Heart right ventricle (tissue), 16 donors: ENCODE measurements around the gene ARFGAP2. TPM values are rescaled to one million over a fixed set of nuclear protein-coding genes. Genes with fewer than 3 reads are reported as not detected.

ENCODE experiments used
- ATAC-seq, 8 donors: fragments of 200-7000 bp; cut with Tn5 transposase; one replicate each; pipeline ENCODE4 v1.9.1; 2020; ENCODE audit warnings: mild to moderate bottlenecking in 8 of 8, moderate library complexity in 8 of 8, moderate number of reproducible peaks in 1 of 8
- DNase-seq, 2 donors: peaks; one replicate each; pipeline ENCODE4 v3.0.0-alpha.2; 2020
- H3K27ac ChIP-seq, 10 donors: fragments of 200-600 bp; sonication (generic) in 2 of 10; one replicate each; pipeline versions ENCODE4 v1.5.0 to v1.8.0; 2020 to 2022; ENCODE audit warnings: mild to moderate bottlenecking in 3 of 10
- H3K27me3 ChIP-seq, 7 donors: fragments of 200-600 bp; one replicate each; pipeline ENCODE4 v1.8.0; 2021 to 2022; ENCODE audit warnings: mild to moderate bottlenecking in 2 of 7
- H3K36me3 ChIP-seq, 9 donors: fragments of 200-600 bp; sonication (generic) in 1 of 9; one replicate each; pipeline versions ENCODE4 v1.5.0 to v1.8.0; 2020 to 2022; ENCODE audit warnings: mild to moderate bottlenecking in 2 of 9
- H3K4me1 ChIP-seq, 9 donors: fragments of 200-600 bp; sonication (generic) in 1 of 9; one replicate each; pipeline versions ENCODE4 v1.5.0 to v1.8.0; 2020 to 2022; ENCODE audit warnings: mild to moderate bottlenecking in 4 of 9
- H3K4me3 ChIP-seq, 10 donors: fragments of 200-600 bp; sonication (generic) in 2 of 10; one replicate each; pipeline versions ENCODE4 v1.5.0 to v1.8.0; 2020 to 2022; ENCODE audit warnings: mild to moderate bottlenecking in 7 of 10, moderate library complexity in 2 of 10
- H3K9me3 ChIP-seq, 11 donors: fragments of 200-600 bp in 10 of 11; sonication (generic) in 2 of 11; one replicate each; pipeline versions ENCODE4 v1.5.0 to v1.8.0; 2013 to 2022; ENCODE audit warnings: mild to moderate bottlenecking in 2 of 11, control low read depth in 1 of 11, moderate library complexity in 1 of 11
- CTCF ChIP-seq, 9 donors: fragments of 200-600 bp; sonication (generic) in 2 of 9; IDR thresholded peaks; one replicate each; pipeline versions ENCODE4 v1.5.0 to v1.8.0; 2021 to 2022; ENCODE audit warnings: antibody characterized with exemption in 9 of 9, mild to moderate bottlenecking in 5 of 9, moderate library complexity in 1 of 9
- WGBS, 2 donors: extraction: QIAGEN DNeasy Blood & Tissue Kit; methylation state at CpG; one replicate each; pipeline ENCODE4 v1.1.7; 2013; ENCODE audit warnings: inconsistent platforms in 1 of 2; 5-methylcytosine and 5-hydroxymethylcytosine counted together
- intact Hi-C, 10 donors: fragments of 100-400 bp; cut with DNase I; formaldehyde crosslinking; loops; one replicate each; pipeline versions ENCODE4 v1.11.1 to v1.14.2; 2022
- polyA plus RNA-seq, 2 donors: library from polyadenylated mRNA; stranded (reverse); fragments of 200-250 nt; gene quantifications; one replicate each; pipeline ENCODE4 v1.2.3, GENCODE V29; 2013
- total RNA-seq, 10 donors: library from RNA; stranded (reverse); fragmentation: NEBNext Ultra II Directional in 3 of 10; extraction: Animal tissue kit (Norgen Biotek cat#: 25700) in 3 of 10; gene quantifications; one replicate each; pipeline versions ENCODE4 v1.2.1 to v1.2.4, GENCODE V29; 2021 to 2023
- donor health status: Arrhythmogenic right ventricular cardiomyopathy.
- donor health status: ischemic (EF 13 %, LVEDD 7.1; RV severe dilation, severe dysfunction).
- donor health status: healthy with polysubstance abuse.
- donor health status: DM: no; HTN: yes; CAD: no.
- donor health status: DM: no; HTN: no; CAD: no.
- donor health status: ischemic (EF 25% LVEDD 6.9; RV normal size, moderate dysfunction).
- donor health status: ischemic (EF 25% LVEDD 5.7; RV mildly dilated, moderate dysfunction).
- donor health status: healthy.
- donor health status: DM: yes; HTN: yes; CAD: no.
- donor health status: Ischemic cardiomyopathy.
- donor health status: ischemic (EF 35%, LVEDD 5.7; RV mildly dilated, moderate dysfunction).
- donor health status: nonischemic (EF 11% LVEDD 7.7; RV severe dilation, severe dysfunction).
- donor health status: DM: yes; HTN: yes; CAD: no.
- donor health status: PGD.
- donor health status: ischemic (EF 29% LVEDD 5.4; RV normal size, mild dysfunction).
- donor health status: nonischemic (EF 23%, LVEDD 6.1; RV moderate dilation, normal function).

Gene ARFGAP2
- total and polyA plus RNA-seq, 12 donors: 47.8 to 70.2 (median 62.9) TPM

- peak; percentile 87 to 97 (median 94) for TF ChIP-seq CTCF (IDR thresholded peaks at IDR 0.05)
- H3K4me1 ChIP-seq: peaks cover 4 to 34% (median 18%) of the 10 kb centered on the region in 9 donors
- ATAC-seq (peak; percentile 54 to 85 (median 78)), DNase-seq (peak; percentile 77 to 80)
- H3K36me3 ChIP-seq: peaks cover 0 to 16% (median 0%) of the 10 kb centered on the region in 9 donors
- H3K27ac ChIP-seq: peak overlapping the region in 1 of 10 donors; percentile 58
- H3K4me3 ChIP-seq: no peak overlapping the region
- WGBS, 2 donors: 39% methylated on average over 11 of the region's 11 CpGs
- H3K9me3 ChIP-seq: no peaks in the 10 kb centered on the region
- H3K27me3 ChIP-seq: no peaks in the 10 kb centered on the region
- intact Hi-C loops: loop anchor here in 9 of 10 donors (1.0 to 5.0 kb wide), 6 partner anchors 216 to 264 kb away; partner anchors contain the start of gene CSTPP1 (in 1 of the 9)
Observed at GRCh38 chr11:47152953-47153950, 23.4 kb downstream of the ARFGAP2 start.

GRCh38 chr11:47152126-47152952, 24.3 kb downstream of the ARFGAP2 start:
- TF ChIP-seq CTCF (IDR thresholded peaks at IDR 0.05): no peak
- Histone ChIP-seq H3K9me3 (no peaks in the 10 kb centered on the region), H3K36me3 (peaks cover 0 to 13% (median 0%) of the 10 kb centered on the region in 9 donors), H3K27me3 (no peaks in the 10 kb centered on the region), H3K4me1 (peaks cover 4 to 34% (median 18%) of the 10 kb centered on the region in 9 donors), H3K4me3 (no peak overlapping the region), H3K27ac (no peak overlapping the region)
- WGBS, 2 donors: 86 to 89% methylated on average over 16 of the region's 16 CpGs
- intact Hi-C loops: loop anchor here in 7 of 10 donors (2.0 to 5.0 kb wide), 5 partner anchors 215 to 264 kb away; partner anchors contain the start of gene CSTPP1 (in 1 of the 7)
- peak in 4 of 8 donors; percentile 2 to 21 (median 11) for ATAC-seq
- no peak for DNase-seq

- intact Hi-C loops: loop anchor here in 3 of 10 donors (5.0 kb wide), 3 partner anchors 212 to 257 kb away; partner anchors contain the start of gene CSTPP1 (in 1 of the 3)
- H3K4me3 ChIP-seq: no peak overlapping the region
- no peaks in the 10 kb centered on the region for H3K9me3 ChIP-seq
- TF ChIP-seq CTCF (IDR thresholded peaks at IDR 0.05): no peak
- no peaks in the 10 kb centered on the region for H3K36me3 ChIP-seq
- 50 to 60% methylated on average over 2 of the region's 2 CpGs for WGBS, 2 donors
- peak in 1 of 2 donors; percentile 30 for DNase-seq
- H3K27me3 ChIP-seq: no peaks in the 10 kb centered on the region
- no peak for ATAC-seq
- peaks cover 4 to 34% (median 18%) of the 10 kb centered on the region in 9 donors for H3K4me1 ChIP-seq
- H3K27ac ChIP-seq: peak overlapping the region in 1 of 10 donors; percentile 15
Observed at GRCh38 chr11:47149782-47150181, 26.9 kb downstream of the ARFGAP2 start.
